Peyer's patch (tissue), 4 donors: ENCODE measurements around the gene SYT6. TPM values are rescaled to one million over a fixed set of nuclear protein-coding genes. Genes with fewer than 3 reads are reported as not detected.

Source experiments
- DNase-seq, 3 donors: peaks; one replicate each; pipeline ENCODE4 v3.0.0-alpha.2; 2017 to 2019
- H3K27ac ChIP-seq, 4 donors: fragments of 200-600 bp; sonication (generic); one replicate each; pipeline ENCODE4 v1.5.1; 2016 to 2019
- H3K27me3 ChIP-seq, 2 donors: fragments of 200-600 bp; sonication (generic); one replicate each; pipeline ENCODE4 v1.5.1; 2019
- H3K36me3 ChIP-seq, 3 donors: fragments of 200-600 bp; sonication (generic); one replicate each; pipeline ENCODE4 v1.5.1; 2016 to 2019
- H3K4me1 ChIP-seq, 4 donors: fragments of 200-600 bp; sonication (generic); one replicate each; pipeline ENCODE4 v1.5.1; 2016 to 2019
- H3K4me3 ChIP-seq, 4 donors: fragments of 200-600 bp; sonication (generic); 1 replicate in 3 of 4; 2 replicates in 1 of 4; pipeline ENCODE4 v1.5.1; 2016 to 2019; ENCODE audit warnings: mild to moderate bottlenecking in 1 of 4
- H3K9me3 ChIP-seq, 4 donors: fragments of 200-600 bp; sonication (generic); one replicate each; pipeline ENCODE4 v1.5.1; 2016 to 2019; ENCODE audit warnings: mild to moderate bottlenecking in 1 of 4
- POLR2A ChIP-seq, 2 donors: fragments of 450-650 bp; IDR thresholded peaks; one replicate each; pipeline ENCODE4 v1.5.1; 2017; ENCODE audit warnings: antibody characterized with exemption in 2 of 2, mild to moderate bottlenecking in 2 of 2, moderate library complexity in 2 of 2
- total RNA-seq, 4 donors: library from RNA; depleted of rRNA; stranded (reverse); fragments of >200 nt; gene quantifications; one replicate each; pipeline ENCODE4 v1.1.0, GENCODE V29; 2016
- TF ChIP-seq, protein P1 (sequence below), 6 experiments: fragments of 450-650 bp in 4 of 6; fragments of 200-600 bp in 2 of 6; sonication (generic) in 1 of 6; IDR thresholded peaks; one replicate each; pipeline ENCODE4 v1.5.1; 2017 to 2019; ENCODE audit warnings: antibody characterized with exemption in 6 of 6, mild to moderate bottlenecking in 3 of 6, moderate library complexity in 1 of 6

Gene SYT6
- total RNA-seq, 4 donors from 2014 or later: not detected

DNA sequence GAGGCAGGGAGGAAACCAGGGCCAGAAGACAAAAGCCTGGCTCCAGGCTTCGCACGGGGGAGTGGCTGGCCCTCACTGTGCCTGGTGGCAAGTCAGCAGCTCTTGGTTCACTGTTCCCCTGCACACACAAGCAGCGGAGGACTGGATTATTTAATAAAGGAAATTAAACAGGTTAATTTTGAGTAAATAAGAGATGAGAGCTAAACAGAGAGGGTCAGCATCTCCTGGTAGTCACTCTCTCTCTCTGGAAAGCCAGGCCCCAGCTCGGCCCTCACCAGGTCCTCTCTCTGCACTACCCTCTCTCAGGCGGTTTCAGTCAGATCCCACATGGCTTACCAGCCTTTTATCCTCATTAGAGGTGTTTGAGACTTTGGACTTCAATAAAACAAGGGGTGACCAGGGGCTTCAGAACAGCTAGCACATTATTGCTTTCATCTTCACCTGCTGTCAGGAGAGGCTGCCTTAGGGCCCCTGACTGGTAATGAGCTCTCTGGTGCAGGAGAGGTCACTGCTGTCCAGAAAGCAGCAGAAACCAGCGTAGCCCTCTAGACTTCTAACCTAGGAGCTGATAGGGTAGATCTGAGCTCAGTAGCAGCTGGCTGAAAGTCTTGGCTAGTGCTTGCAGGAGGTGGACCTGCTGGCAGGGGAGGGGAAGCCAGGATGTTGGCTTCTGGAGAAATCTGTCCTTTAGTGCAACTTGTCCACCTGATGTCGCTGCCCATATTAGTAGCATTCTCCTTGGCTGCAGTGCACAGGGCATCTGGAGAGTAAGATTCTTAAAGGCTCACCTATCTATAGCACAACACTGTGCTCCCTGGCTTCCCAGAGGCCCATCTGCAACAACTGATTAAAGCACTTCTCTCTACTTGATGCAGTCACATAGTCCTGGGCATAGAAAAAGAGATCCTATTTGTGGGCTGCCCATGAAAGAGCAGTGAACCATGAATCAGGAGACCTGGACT is 45.9 kb downstream of the SYT6 start:
- H3K9me3 ChIP-seq: no peaks in the 10 kb centered on the region
- no peaks in the 10 kb centered on the region for H3K36me3 ChIP-seq
- H3K27me3 ChIP-seq: no peaks in the 10 kb centered on the region
- no peak overlapping the region for H3K27ac ChIP-seq
- DNase-seq: no peak
- no peak overlapping the region for H3K4me3 ChIP-seq
- H3K4me1 ChIP-seq: no peaks in the 10 kb centered on the region
- TF ChIP-seq, protein P1, sequence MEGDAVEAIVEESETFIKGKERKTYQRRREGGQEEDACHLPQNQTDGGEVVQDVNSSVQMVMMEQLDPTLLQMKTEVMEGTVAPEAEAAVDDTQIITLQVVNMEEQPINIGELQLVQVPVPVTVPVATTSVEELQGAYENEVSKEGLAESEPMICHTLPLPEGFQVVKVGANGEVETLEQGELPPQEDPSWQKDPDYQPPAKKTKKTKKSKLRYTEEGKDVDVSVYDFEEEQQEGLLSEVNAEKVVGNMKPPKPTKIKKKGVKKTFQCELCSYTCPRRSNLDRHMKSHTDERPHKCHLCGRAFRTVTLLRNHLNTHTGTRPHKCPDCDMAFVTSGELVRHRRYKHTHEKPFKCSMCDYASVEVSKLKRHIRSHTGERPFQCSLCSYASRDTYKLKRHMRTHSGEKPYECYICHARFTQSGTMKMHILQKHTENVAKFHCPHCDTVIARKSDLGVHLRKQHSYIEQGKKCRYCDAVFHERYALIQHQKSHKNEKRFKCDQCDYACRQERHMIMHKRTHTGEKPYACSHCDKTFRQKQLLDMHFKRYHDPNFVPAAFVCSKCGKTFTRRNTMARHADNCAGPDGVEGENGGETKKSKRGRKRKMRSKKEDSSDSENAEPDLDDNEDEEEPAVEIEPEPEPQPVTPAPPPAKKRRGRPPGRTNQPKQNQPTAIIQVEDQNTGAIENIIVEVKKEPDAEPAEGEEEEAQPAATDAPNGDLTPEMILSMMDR (IDR thresholded peaks at IDR 0.05): no peak
- no peak for TF ChIP-seq POLR2A (IDR thresholded peaks at IDR 0.05)

DNA sequence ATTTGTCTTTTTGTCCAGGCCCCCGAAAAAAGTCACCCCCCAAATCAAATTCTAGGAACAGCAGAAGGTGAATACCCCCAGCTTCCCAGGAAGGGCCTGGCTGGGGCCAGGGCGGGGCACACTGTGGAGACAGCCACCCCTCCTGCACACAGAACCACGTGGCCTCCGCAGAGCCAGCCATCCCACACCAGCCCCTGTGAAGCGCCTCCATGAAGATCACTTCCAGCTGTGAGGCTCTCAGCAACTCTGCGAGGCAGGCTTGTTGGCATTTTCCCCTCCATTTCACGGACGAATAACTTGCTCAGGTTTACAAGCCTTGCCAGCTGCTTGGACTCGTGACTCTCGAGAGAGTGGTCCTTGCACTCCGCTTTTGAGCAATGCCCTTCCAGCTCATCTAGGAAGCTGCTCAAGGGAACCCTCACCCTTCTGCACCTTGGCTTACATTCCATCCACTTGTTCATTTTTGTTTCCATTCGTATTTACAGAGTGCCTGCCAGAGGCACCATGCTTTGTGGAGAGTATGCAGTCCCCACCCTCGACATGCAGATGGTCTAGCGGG is 48.2 kb downstream of the SYT6 start:
- no peaks in the 10 kb centered on the region for H3K27me3 ChIP-seq
- no peaks in the 10 kb centered on the region for H3K9me3 ChIP-seq
- DNase-seq: no peak
- TF ChIP-seq, protein P1 (IDR thresholded peaks at IDR 0.05): no peak
- TF ChIP-seq POLR2A (IDR thresholded peaks at IDR 0.05): no peak
- H3K36me3 ChIP-seq: no peaks in the 10 kb centered on the region
- H3K4me3 ChIP-seq: no peak overlapping the region
- H3K4me1 ChIP-seq: no peaks in the 10 kb centered on the region
- H3K27ac ChIP-seq: no peak overlapping the region

DNA sequence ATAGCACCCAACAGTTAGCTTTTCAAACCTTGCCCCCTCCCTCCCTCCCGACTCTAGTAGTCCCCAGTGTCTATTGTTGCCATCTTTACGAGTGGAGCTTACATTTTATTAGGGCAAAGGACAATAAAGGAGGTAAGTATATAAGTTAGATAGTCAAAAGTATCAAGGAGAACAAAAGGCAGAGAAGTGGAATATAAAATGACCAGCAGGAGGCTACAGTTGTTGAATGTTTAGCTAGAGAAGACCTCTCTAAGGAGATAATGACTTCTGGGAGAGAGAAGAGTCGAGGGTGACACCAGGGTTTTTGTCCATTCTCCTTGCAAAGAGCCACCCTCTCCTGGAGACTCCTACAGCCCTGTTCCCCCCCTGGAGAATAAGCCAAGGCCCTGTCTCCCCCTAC is 48.7 kb downstream of the SYT6 start:
- H3K9me3 ChIP-seq: no peaks in the 10 kb centered on the region
- no peak for TF ChIP-seq POLR2A (IDR thresholded peaks at IDR 0.05)
- H3K36me3 ChIP-seq: no peaks in the 10 kb centered on the region
- H3K4me1 ChIP-seq: no peaks in the 10 kb centered on the region
- no peak overlapping the region for H3K27ac ChIP-seq
- DNase-seq: no peak
- H3K4me3 ChIP-seq: no peak overlapping the region
- no peaks in the 10 kb centered on the region for H3K27me3 ChIP-seq

DNA sequence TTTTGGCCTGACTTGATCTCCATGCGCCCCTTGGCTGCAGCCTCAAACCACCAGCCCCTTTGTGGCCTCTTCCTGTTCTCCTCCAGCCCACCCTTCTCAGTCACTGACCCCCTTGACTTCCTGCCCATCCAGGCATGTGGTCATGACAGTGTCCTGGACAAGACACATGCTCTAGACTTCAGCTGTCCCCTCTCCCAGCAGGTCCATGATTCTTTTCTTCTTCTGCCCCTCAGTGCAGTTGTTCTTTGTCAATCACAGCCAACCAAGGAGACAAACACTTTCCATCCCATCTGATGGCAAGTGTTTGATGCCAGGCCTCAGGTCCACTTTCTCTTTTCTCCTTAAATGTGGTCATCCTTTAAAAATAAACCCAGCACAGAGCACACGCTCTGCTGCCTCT is 49.7 kb downstream of the SYT6 start:
- Histone ChIP-seq H3K27ac (no peak overlapping the region), H3K9me3 (no peaks in the 10 kb centered on the region), H3K36me3 (no peaks in the 10 kb centered on the region), H3K27me3 (no peaks in the 10 kb centered on the region), H3K4me1 (no peaks in the 10 kb centered on the region), H3K4me3 (no peak overlapping the region)
- DNase-seq: no peak
- TF ChIP-seq, protein P1 (IDR thresholded peaks at IDR 0.05): no peak
- TF ChIP-seq POLR2A (IDR thresholded peaks at IDR 0.05): no peak

DNA sequence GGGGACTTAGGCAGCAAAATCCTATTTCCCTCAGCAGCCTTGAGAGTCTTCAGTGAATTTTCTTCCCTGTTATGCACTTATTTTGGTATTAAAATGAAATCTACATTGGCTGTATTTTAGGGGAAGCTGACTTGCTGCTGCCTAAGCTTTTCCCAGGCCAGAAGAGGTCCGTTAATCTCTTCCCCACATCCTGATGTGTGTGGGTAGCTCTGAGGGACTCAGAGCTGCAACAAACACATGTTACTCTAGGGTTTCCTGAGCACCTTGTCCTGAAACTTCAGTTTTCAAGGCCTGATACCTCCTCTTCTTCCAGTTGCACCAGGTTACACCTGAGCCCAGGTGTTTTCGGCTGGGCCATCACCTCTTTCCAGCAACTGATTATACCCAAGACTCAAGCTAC is 51.5 kb downstream of the SYT6 start:
- TF ChIP-seq, protein P1 (IDR thresholded peaks at IDR 0.05): no peak
- TF ChIP-seq POLR2A (IDR thresholded peaks at IDR 0.05): no peak
- Histone ChIP-seq H3K4me1 (no peaks in the 10 kb centered on the region), H3K27ac (no peak overlapping the region), H3K4me3 (no peak overlapping the region), H3K27me3 (no peaks in the 10 kb centered on the region), H3K9me3 (no peaks in the 10 kb centered on the region), H3K36me3 (no peaks in the 10 kb centered on the region)
- no peak for DNase-seq

DNA sequence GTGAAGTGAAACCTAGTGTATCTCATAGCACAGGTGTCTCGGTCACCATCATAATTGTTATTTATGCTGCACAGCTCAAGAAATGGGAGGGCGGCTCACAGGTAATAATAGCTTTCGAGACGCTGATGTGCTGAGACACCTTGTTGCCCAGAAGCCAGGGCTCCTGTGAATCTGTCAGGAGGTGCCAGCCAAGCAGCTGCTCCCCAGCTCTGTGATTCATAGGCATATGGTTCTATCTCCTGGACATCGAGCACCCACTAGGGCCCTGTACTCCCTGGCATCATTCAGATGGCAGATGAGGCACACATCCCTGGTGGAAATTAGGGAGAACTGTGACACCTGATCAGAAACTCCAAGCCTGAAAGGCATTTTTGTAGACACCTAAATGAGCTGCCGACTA is 53.5 kb downstream of the SYT6 start:
- no peak overlapping the region for H3K4me3 ChIP-seq
- H3K27me3 ChIP-seq: no peaks in the 10 kb centered on the region
- TF ChIP-seq, protein P1 (IDR thresholded peaks at IDR 0.05): no peak
- TF ChIP-seq POLR2A (IDR thresholded peaks at IDR 0.05): no peak
- DNase-seq: no peak
- H3K4me1 ChIP-seq: no peaks in the 10 kb centered on the region
- no peaks in the 10 kb centered on the region for H3K9me3 ChIP-seq
- H3K36me3 ChIP-seq: no peaks in the 10 kb centered on the region
- H3K27ac ChIP-seq: no peak overlapping the region
